NCI-H774 (cell line): ENCODE results near the gene FLYWCH2.
"Not testable (repeated sequence)": the region's sequence is repeated elsewhere in the genome, so short reads cannot be mapped to it uniquely, and the experiment has no call there.

Experiments used
- DNase-seq: peaks from one replicate; lab custom pipeline; 2025; lab: John Stamatoyannopoulos, UW

The FLYWCH2 gene

GRCh38 chr16:2914233-2914632 is 31.2 kb downstream of the FLYWCH2 start:
- DNase-seq = no peak

GRCh38 chr16:2915196-2915929 is 32.3 kb downstream of the FLYWCH2 start:
- no peak for DNase-seq

- no peak for DNase-seq
These were observed 36.7 kb downstream of the FLYWCH2 start for GRCh38 chr16:2919511-2920255.

- no peak for DNase-seq
These were observed 40.5 kb downstream of the FLYWCH2 start for GRCh38 chr16:2923481-2923880.

GRCh38 chr16:2924901-2925755 is 42.1 kb downstream of the FLYWCH2 start:
- DNase-seq = no peak

- DNase-seq = no peak
These were observed 43.1 kb downstream of the FLYWCH2 start for GRCh38 chr16:2925951-2926649.

- DNase-seq = no peak
These were observed 43.6 kb downstream of the FLYWCH2 start for GRCh38 chr16:2926650-2926999.

- DNase-seq = peak; percentile 57
These were observed 44.1 kb downstream of the FLYWCH2 start for GRCh38 chr16:2927010-2927646.

GRCh38 chr16:2928151-2928550 is 45.1 kb downstream of the FLYWCH2 start:
- not testable (repeated sequence) for DNase-seq

GRCh38 chr16:2928796-2929195 is 45.8 kb downstream of the FLYWCH2 start:
- DNase-seq = no peak

- DNase-seq = no peak
These were observed 46.7 kb downstream of the FLYWCH2 start for GRCh38 chr16:2929693-2930092.

- no peak for DNase-seq
These were observed 47.2 kb downstream of the FLYWCH2 start for GRCh38 chr16:2930236-2930635.

GRCh38 chr16:2931231-2931914 is 48.4 kb downstream of the FLYWCH2 start:
- not testable (repeated sequence) for DNase-seq

GRCh38 chr16:2933136-2933535 is 50.1 kb downstream of the FLYWCH2 start:
- DNase-seq = no peak

GRCh38 chr16:2933701-2934100 is 50.7 kb downstream of the FLYWCH2 start:
- DNase-seq = no peak

GRCh38 chr16:2934450-2934849 is 51.4 kb downstream of the FLYWCH2 start:
- no peak for DNase-seq

GRCh38 chr16:2936436-2937011 is 53.5 kb downstream of the FLYWCH2 start:
- no peak for DNase-seq

GRCh38 chr16:2937170-2937569 is 54.2 kb downstream of the FLYWCH2 start:
- DNase-seq = no peak

GRCh38 chr16:2938206-2938605 is 55.2 kb downstream of the FLYWCH2 start:
- DNase-seq = no peak

GRCh38 chr16:2939968-2940367 is 57.0 kb downstream of the FLYWCH2 start:
- no peak for DNase-seq

GRCh38 chr16:2942045-2942444 is 59.0 kb downstream of the FLYWCH2 start:
- no peak for DNase-seq
